Stomach (tissue), 4 donors: ENCODE results near the gene MYO9B.

ENCODE experiments used
- CTCF ChIP-seq, 7 experiments: fragments of 450-650 bp in 4 of 7; fragments of 200-600 bp in 3 of 7; sonication (generic) in 3 of 7; IDR thresholded peaks; one replicate each; pipeline ENCODE4 v1.5.1; 2016 to 2019; ENCODE audit warnings: antibody characterized with exemption in 7 of 7, control low read depth in 2 of 7, mild to moderate bottlenecking in 1 of 7
- POLR2AphosphoS5 ChIP-seq, 3 donors: sonication (generic); formaldehyde crosslinking; IDR thresholded peaks; one replicate each; pipeline ENCODE4 v1.6.1; 2016; ENCODE audit warnings: antibody characterized with exemption in 3 of 3

- TF ChIP-seq CTCF (IDR thresholded peaks at IDR 0.05) (no peak), POLR2AphosphoS5 (IDR thresholded peaks at IDR 0.05) (no peak)
Measured at GRCh38 chr19:17194608-17195007, 119.0 kb downstream of the MYO9B start.
